ENCODE results near the gene AVEN. TPM values are rescaled to one million over a fixed set of nuclear protein-coding genes. Genes with fewer than 3 reads are reported as not detected.

AVEN gene
- total RNA-seq, 4 donors from 2014 or later, result 6.3 to 17.3 (median 10.6) TPM

DNA sequence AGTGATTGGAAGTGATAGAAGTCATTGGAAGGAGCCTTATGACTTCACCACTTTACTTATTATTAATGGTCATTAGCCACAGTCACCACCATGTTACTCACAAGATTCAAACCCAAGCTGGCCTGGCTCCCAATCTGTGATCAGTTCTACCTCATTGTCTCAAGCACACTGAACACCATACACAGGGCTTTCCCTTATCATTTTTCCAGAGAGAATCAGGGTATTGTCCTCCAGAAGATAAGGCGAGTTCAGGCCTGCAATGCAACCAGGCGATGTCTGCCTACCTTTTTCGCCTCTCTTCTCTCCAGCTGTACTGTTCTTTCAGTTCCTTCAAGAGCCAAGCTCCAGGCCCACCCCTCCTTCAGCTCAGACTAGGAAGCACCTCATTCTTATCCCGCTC, 37.8 kb upstream of the AVEN start:
- Histone ChIP-seq H3K9me3 (no peaks in the 10 kb centered on the region), H3K27ac (no peak overlapping the region), H3K27me3 (no peaks in the 10 kb centered on the region), H3K36me3 (no peaks in the 10 kb centered on the region), H3K4me1 (peaks cover 0 to 5% (median 0%) of the 10 kb centered on the region in 4 donors), H3K4me3 (no peak overlapping the region)
- no peak for DNase-seq
- TF ChIP-seq, protein P1, sequence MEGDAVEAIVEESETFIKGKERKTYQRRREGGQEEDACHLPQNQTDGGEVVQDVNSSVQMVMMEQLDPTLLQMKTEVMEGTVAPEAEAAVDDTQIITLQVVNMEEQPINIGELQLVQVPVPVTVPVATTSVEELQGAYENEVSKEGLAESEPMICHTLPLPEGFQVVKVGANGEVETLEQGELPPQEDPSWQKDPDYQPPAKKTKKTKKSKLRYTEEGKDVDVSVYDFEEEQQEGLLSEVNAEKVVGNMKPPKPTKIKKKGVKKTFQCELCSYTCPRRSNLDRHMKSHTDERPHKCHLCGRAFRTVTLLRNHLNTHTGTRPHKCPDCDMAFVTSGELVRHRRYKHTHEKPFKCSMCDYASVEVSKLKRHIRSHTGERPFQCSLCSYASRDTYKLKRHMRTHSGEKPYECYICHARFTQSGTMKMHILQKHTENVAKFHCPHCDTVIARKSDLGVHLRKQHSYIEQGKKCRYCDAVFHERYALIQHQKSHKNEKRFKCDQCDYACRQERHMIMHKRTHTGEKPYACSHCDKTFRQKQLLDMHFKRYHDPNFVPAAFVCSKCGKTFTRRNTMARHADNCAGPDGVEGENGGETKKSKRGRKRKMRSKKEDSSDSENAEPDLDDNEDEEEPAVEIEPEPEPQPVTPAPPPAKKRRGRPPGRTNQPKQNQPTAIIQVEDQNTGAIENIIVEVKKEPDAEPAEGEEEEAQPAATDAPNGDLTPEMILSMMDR (IDR thresholded peaks at IDR 0.05), result no peak
- TF ChIP-seq POLR2A (IDR thresholded peaks at IDR 0.05), result no peak

GRCh38 chr15:34070003-34070402, 31.0 kb upstream of the AVEN start:
- no peaks in the 10 kb centered on the region for H3K4me1 ChIP-seq
- no peak overlapping the region for H3K27ac ChIP-seq
- no peaks in the 10 kb centered on the region for H3K27me3 ChIP-seq
- no peaks in the 10 kb centered on the region for H3K36me3 ChIP-seq
- TF ChIP-seq, protein P1 (IDR thresholded peaks at IDR 0.05), result no peak
- no peak for TF ChIP-seq POLR2A (IDR thresholded peaks at IDR 0.05)
- no peaks in the 10 kb centered on the region for H3K9me3 ChIP-seq
- H3K4me3 ChIP-seq, result no peak overlapping the region
- no peak for DNase-seq

GRCh38 chr15:34065941-34066340, 26.9 kb upstream of the AVEN start:
- H3K36me3 ChIP-seq, result no peaks in the 10 kb centered on the region
- H3K4me1 ChIP-seq, result no peaks in the 10 kb centered on the region
- no peak overlapping the region for H3K27ac ChIP-seq
- H3K27me3 ChIP-seq, result no peaks in the 10 kb centered on the region
- H3K9me3 ChIP-seq, result no peaks in the 10 kb centered on the region
- H3K4me3 ChIP-seq, result no peak overlapping the region
- no peak for DNase-seq
- TF ChIP-seq POLR2A (IDR thresholded peaks at IDR 0.05), result no peak

GRCh38 chr15:34065261-34065660, 26.3 kb upstream of the AVEN start:
- no peak for TF ChIP-seq POLR2A (IDR thresholded peaks at IDR 0.05)
- TF ChIP-seq, protein P1 (IDR thresholded peaks at IDR 0.05), result no peak
- no peaks in the 10 kb centered on the region for H3K36me3 ChIP-seq
- no peak overlapping the region for H3K4me3 ChIP-seq
- no peak for DNase-seq
- no peaks in the 10 kb centered on the region for H3K4me1 ChIP-seq
- H3K9me3 ChIP-seq, result no peaks in the 10 kb centered on the region
- no peak overlapping the region for H3K27ac ChIP-seq
- no peaks in the 10 kb centered on the region for H3K27me3 ChIP-seq

GRCh38 chr15:34064438-34064837, 25.4 kb upstream of the AVEN start:
- H3K4me3 ChIP-seq, result no peak overlapping the region
- no peaks in the 10 kb centered on the region for H3K9me3 ChIP-seq
- DNase-seq, result no peak
- TF ChIP-seq POLR2A (IDR thresholded peaks at IDR 0.05), result no peak
- TF ChIP-seq, protein P1 (IDR thresholded peaks at IDR 0.05), result no peak
- H3K36me3 ChIP-seq, result no peaks in the 10 kb centered on the region
- H3K27me3 ChIP-seq, result no peaks in the 10 kb centered on the region
- no peak overlapping the region for H3K27ac ChIP-seq
- H3K4me1 ChIP-seq, result no peaks in the 10 kb centered on the region

DNA sequence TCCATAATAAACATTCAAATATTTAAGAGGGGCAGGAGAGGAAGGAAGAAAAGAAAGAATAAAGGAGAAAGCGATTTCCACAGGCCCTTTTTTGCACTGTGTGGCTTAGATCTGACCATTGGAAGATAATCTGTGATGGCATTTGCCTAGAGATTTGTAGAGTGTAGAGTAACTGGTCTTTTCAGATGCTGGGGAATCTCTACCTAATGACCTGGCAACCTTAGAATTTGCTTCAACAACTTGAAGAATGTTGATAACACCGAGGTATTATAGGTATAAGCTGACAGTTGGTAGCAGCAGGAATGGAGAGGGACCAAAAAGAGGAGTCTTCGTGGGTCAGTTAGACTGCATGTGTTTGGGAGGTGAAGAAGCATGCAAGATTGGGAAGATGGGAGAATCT, 20.9 kb upstream of the AVEN start:
- no peaks in the 10 kb centered on the region for H3K36me3 ChIP-seq
- no peaks in the 10 kb centered on the region for H3K27me3 ChIP-seq
- H3K4me1 ChIP-seq, result no peaks in the 10 kb centered on the region
- TF ChIP-seq POLR2A (IDR thresholded peaks at IDR 0.05), result no peak
- TF ChIP-seq, protein P1 (IDR thresholded peaks at IDR 0.05), result no peak
- no peaks in the 10 kb centered on the region for H3K9me3 ChIP-seq
- H3K4me3 ChIP-seq, result no peak overlapping the region
- no peak overlapping the region for H3K27ac ChIP-seq
- DNase-seq, result no peak
